ENCODE measurements around the gene KIF17.

- TF ChIP-seq POLR2A (IDR thresholded peaks at IDR 0.05) (no peak), EP300 (IDR thresholded peaks at IDR 0.05) (no peak), POLR2AphosphoS5 (IDR thresholded peaks at IDR 0.05) (no peak)
- TF ChIP-seq, protein P1, sequence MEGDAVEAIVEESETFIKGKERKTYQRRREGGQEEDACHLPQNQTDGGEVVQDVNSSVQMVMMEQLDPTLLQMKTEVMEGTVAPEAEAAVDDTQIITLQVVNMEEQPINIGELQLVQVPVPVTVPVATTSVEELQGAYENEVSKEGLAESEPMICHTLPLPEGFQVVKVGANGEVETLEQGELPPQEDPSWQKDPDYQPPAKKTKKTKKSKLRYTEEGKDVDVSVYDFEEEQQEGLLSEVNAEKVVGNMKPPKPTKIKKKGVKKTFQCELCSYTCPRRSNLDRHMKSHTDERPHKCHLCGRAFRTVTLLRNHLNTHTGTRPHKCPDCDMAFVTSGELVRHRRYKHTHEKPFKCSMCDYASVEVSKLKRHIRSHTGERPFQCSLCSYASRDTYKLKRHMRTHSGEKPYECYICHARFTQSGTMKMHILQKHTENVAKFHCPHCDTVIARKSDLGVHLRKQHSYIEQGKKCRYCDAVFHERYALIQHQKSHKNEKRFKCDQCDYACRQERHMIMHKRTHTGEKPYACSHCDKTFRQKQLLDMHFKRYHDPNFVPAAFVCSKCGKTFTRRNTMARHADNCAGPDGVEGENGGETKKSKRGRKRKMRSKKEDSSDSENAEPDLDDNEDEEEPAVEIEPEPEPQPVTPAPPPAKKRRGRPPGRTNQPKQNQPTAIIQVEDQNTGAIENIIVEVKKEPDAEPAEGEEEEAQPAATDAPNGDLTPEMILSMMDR (IDR thresholded peaks at IDR 0.05): no peak
Observed at GRCh38 chr1:20711285-20712214, 6.3 kb downstream of the KIF17 start.

Measured in upper lobe of left lung (tissue), 4 donors.